Neural crest cell (in vitro differentiated cells): ENCODE data around the gene CAMK2B. TPM values are rescaled to one million over a fixed set of nuclear protein-coding genes. Genes with fewer than 3 reads are reported as not detected.

Experiments used
- DNase-seq: peaks from one replicate; pipeline ENCODE4 v3.0.0; 2021; ENCODE audit warnings: low read depth, mixed read lengths, low spot score
- H3K27ac Mint-ChIP-seq: one replicate; pipeline ENCODE4 v1.8.0; 2021; ENCODE audit warnings: mild to moderate bottlenecking, mixed read lengths; ENCODE audit not compliant: unreplicated experiment
- H3K27me3 Mint-ChIP-seq: 2 replicates; pipeline ENCODE4 v1.8.0; 2021; ENCODE audit warnings: low read depth, mild to moderate bottlenecking, mixed read lengths
- H3K36me3 Mint-ChIP-seq: 2 replicates; pipeline ENCODE4 v1.8.0; 2021; ENCODE audit warnings: low read depth, mild to moderate bottlenecking, mixed read lengths
- H3K4me1 Mint-ChIP-seq: 2 replicates; pipeline ENCODE4 v1.8.0; 2021; ENCODE audit warnings: mixed read lengths
- H3K4me3 Mint-ChIP-seq: one replicate; pipeline ENCODE4 v1.8.0; 2021; ENCODE audit warnings: mild to moderate bottlenecking, mixed read lengths
- H3K9me3 Mint-ChIP-seq: 2 replicates; pipeline ENCODE4 v1.8.0; 2021; ENCODE audit warnings: mixed read lengths
- total RNA-seq: library from RNA; stranded (reverse); gene quantifications from 2 replicates; pipeline ENCODE4 v1.2.1, GENCODE V29; 2021
- TF ChIP-seq, protein P1 (sequence below): fragments of 200-600 bp; sonication (generic); conservative IDR thresholded peaks from 2 replicates; pipeline ENCODE4 v1.5.0; 2021; ENCODE audit warnings: antibody characterized with exemption, mild to moderate bottlenecking

Gene CAMK2B
- total RNA-seq, 1 donor from 2014 or later, result 1.6 TPM

DNA sequence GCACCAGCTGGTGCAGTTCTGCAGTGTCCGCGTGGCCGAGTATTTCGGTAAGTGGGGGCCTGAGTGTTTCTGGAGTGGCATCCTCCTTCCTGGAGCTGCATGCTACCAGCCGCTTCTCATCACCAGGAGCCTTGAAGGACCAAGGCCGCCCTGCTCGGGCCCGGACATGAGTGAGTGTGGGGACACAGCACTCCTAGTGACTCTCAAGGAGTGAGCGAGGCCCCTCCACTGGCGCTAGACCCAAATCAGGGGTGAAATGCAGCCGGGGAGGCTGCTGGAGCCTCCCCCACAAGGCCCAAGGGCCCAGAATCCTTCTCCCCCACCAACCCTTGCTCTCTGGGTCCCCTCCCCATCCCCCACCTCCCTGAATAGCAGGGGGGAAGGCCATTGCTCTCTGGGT, 48.0 kb downstream of the CAMK2B start:
- H3K27me3 Mint-ChIP-seq, result no peaks in the 10 kb centered on the region
- no peaks in the 10 kb centered on the region for H3K36me3 Mint-ChIP-seq
- H3K9me3 Mint-ChIP-seq, result no peaks in the 10 kb centered on the region
- H3K4me3 Mint-ChIP-seq, result no peak overlapping the region
- TF ChIP-seq, protein P1, sequence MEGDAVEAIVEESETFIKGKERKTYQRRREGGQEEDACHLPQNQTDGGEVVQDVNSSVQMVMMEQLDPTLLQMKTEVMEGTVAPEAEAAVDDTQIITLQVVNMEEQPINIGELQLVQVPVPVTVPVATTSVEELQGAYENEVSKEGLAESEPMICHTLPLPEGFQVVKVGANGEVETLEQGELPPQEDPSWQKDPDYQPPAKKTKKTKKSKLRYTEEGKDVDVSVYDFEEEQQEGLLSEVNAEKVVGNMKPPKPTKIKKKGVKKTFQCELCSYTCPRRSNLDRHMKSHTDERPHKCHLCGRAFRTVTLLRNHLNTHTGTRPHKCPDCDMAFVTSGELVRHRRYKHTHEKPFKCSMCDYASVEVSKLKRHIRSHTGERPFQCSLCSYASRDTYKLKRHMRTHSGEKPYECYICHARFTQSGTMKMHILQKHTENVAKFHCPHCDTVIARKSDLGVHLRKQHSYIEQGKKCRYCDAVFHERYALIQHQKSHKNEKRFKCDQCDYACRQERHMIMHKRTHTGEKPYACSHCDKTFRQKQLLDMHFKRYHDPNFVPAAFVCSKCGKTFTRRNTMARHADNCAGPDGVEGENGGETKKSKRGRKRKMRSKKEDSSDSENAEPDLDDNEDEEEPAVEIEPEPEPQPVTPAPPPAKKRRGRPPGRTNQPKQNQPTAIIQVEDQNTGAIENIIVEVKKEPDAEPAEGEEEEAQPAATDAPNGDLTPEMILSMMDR, result no peak
- peaks cover 7% of the 10 kb centered on the region for H3K4me1 Mint-ChIP-seq
- H3K27ac Mint-ChIP-seq, result no peak overlapping the region
- DNase-seq, result no peak

DNA sequence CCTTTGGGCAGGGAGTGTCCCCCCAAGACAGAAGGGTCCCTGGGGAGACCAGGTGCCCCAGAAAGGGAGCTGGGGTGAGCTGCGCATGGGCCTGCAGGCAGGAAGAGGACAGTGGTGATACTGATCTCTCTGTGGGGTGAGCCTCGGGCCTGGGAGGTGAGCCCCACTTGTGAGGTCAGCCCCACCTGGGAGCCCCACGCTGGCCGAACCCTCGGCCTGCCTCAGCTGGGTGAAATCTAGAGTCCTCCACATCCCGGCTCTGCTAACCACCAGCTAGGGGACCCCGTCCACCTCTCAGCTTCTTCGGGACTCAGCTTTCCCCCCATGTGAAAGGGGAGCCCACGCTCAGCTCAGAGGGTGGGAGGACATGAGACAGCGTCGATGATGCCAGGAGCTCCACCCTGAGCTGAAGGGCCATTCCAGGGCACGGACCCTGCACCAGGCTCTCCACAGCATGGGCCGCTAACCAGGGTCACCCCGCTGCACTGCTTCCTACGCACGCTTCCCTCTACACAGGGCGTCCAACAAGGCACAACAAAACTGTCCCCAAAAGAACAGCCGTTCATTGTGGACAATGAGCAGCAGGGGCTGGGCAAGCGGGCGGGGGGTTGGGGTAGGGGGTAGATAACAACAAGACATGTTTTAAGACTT, 48.7 kb downstream of the CAMK2B start:
- no peaks in the 10 kb centered on the region for H3K9me3 Mint-ChIP-seq
- no peak overlapping the region for H3K27ac Mint-ChIP-seq
- no peak for DNase-seq
- H3K4me3 Mint-ChIP-seq, result no peak overlapping the region
- TF ChIP-seq, protein P1, result no peak
- H3K27me3 Mint-ChIP-seq, result no peaks in the 10 kb centered on the region
- H3K36me3 Mint-ChIP-seq, result no peaks in the 10 kb centered on the region
- peaks cover 7% of the 10 kb centered on the region for H3K4me1 Mint-ChIP-seq

DNA sequence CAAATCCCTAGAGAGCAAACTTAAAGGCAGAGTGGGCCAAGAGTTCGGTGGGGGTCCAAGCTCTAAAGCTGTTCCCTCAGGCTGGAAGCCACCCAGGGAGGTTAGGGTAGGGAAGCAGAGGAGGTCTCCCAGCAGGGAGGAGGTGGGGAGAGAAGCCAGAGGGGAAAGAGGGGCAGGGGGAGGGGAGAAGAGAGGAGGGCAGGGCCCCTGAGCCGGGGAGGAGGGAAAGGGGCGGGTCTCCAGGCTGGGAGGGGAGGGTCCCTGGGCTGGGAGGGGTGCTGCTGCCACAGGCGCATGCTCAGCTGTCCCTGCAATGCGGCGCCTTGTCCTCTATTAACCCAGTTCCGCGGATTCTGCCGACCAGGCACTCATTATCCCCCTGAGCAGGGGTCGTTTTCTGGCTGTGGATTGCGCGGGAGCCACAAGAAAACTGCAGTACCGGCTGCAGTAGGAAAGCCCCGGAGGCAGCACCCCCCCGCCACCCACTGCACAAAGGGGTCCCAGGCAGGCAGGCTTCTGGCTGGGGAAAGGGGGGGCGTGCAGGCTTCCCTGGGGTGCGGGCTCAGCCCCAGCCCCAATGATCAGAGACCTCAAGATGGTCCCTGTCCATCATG, 49.3 kb downstream of the CAMK2B start:
- Mint-ChIP-seq H3K27ac (peak overlapping the region; percentile 19), H3K27me3 (no peaks in the 10 kb centered on the region), H3K9me3 (no peaks in the 10 kb centered on the region), H3K4me3 (peak overlapping the region; percentile 23), H3K36me3 (no peaks in the 10 kb centered on the region), H3K4me1 (peaks cover 7% of the 10 kb centered on the region)
- DNase-seq, result peak; percentile 60
- TF ChIP-seq, protein P1, result no peak

DNA sequence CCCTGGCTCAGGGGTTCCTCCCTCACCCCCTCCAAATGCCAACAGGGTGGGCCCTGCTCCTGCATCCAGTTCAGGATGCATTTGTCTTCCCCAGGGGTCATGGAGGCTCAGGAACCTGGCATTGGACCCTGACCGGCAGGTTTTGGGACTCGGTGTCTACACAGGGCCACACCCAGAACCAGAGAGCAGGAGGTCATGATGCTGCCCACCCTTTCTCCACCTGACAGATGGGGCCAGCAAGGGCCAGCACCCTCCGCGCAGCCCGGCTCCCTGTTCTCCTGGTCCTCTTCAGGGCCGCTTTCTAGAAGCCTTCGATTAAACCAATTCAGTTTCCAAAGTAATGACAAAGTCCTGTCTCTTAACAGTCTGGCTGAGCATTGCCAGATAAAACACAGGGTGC, 50.2 kb downstream of the CAMK2B start:
- no peak overlapping the region for H3K27ac Mint-ChIP-seq
- no peaks in the 10 kb centered on the region for H3K9me3 Mint-ChIP-seq
- peaks cover 7% of the 10 kb centered on the region for H3K4me1 Mint-ChIP-seq
- no peak for DNase-seq
- TF ChIP-seq, protein P1, result no peak
- no peak overlapping the region for H3K4me3 Mint-ChIP-seq
- H3K36me3 Mint-ChIP-seq, result no peaks in the 10 kb centered on the region
- H3K27me3 Mint-ChIP-seq, result no peaks in the 10 kb centered on the region

DNA sequence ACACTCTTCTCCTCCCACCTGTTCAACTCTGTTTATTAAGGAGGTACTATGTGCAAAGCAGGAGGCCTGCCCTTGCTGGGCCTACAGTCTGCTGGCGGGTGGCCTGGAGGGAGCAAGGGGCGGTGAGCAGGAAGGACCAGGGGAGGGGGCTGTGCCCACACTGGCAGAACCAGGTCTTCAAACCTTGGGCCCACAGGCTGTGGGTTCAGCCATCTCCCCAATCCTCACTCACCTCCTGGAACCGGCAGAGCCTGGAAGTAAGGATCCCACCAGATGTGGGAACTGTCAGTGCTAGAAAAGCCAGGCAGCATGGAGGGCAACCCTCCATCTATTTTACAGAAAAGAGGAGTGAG, 50.8 kb downstream of the CAMK2B start:
- Mint-ChIP-seq H3K27ac (no peak overlapping the region), H3K4me1 (peaks cover 7% of the 10 kb centered on the region), H3K36me3 (no peaks in the 10 kb centered on the region), H3K4me3 (no peak overlapping the region), H3K9me3 (no peaks in the 10 kb centered on the region), H3K27me3 (no peaks in the 10 kb centered on the region)
- TF ChIP-seq, protein P1, result no peak
- no peak for DNase-seq
